Loucy (cell line): ENCODE measurements around the gene NFASC.

Experiments
- CTCF ChIP-seq: fragments of 200-600 bp; sonication (generic); conservative IDR thresholded peaks from 2 replicates; pipeline ENCODE4 v1.5.1; 2014; ENCODE audit warnings: mild to moderate bottlenecking, antibody characterized with exemption, low read length
- EZH2phosphoT487 ChIP-seq: fragments of 200-600 bp; IDR thresholded peaks from 2 replicates; pipeline ENCODE4 v1.6.1; 2018; ENCODE audit warnings: antibody characterized with exemption, mild to moderate bottlenecking, moderate library complexity, borderline replicate concordance

GRCh38 chr1:205037539-205037938 is 166.9 kb downstream of the NFASC start:
- TF ChIP-seq CTCF, result no peak
- TF ChIP-seq EZH2phosphoT487, result no peak
